Ishikawa (cell line): ENCODE results near the gene FGF8.

Experiments
- CEBPB ChIP-seq: IDR thresholded peaks from 2 replicates; pipeline ENCODE4 v1.6.1; 2012
- CREB1 ChIP-seq: IDR thresholded peaks from 2 replicates; pipeline ENCODE4 v1.6.1; 2012; ENCODE audit warnings: low read depth
- EGR1 ChIP-seq: IDR thresholded peaks from 2 replicates; pipeline ENCODE4 v1.6.1; 2012
- EP300 ChIP-seq: IDR thresholded peaks from 2 replicates; pipeline ENCODE4 v1.6.1; 2012; ENCODE audit warnings: borderline replicate concordance
- FOXM1 ChIP-seq: IDR thresholded peaks from 2 replicates; pipeline ENCODE4 v1.6.1; 2012; ENCODE audit warnings: low read depth, borderline replicate concordance
- NFIC ChIP-seq: IDR thresholded peaks from 2 replicates; pipeline ENCODE4 v1.6.1; 2012
- RAD21 ChIP-seq: IDR thresholded peaks from 2 replicates; pipeline ENCODE4 v1.6.1; 2012; ENCODE audit warnings: low read depth
- REST ChIP-seq: IDR thresholded peaks from 2 replicates; pipeline ENCODE4 v1.6.1; 2012; ENCODE audit warnings: low read depth, mild to moderate bottlenecking
- TAF1 ChIP-seq: IDR thresholded peaks from 2 replicates; pipeline ENCODE4 v1.6.1; 2012; ENCODE audit warnings: low read depth, mild to moderate bottlenecking
- TCF12 ChIP-seq: IDR thresholded peaks from 2 replicates; pipeline ENCODE4 v1.6.1; 2012; ENCODE audit warnings: low read depth
- TEAD4 ChIP-seq: IDR thresholded peaks from 2 replicates; pipeline ENCODE4 v1.6.1; 2012
- USF1 ChIP-seq: IDR thresholded peaks from 2 replicates; pipeline ENCODE4 v1.6.1; 2012
- YY1 ChIP-seq: IDR thresholded peaks from 2 replicates; pipeline ENCODE4 v1.6.1; 2012; ENCODE audit warnings: low read depth
- ZBTB7A ChIP-seq: IDR thresholded peaks from 2 replicates; pipeline ENCODE4 v1.6.1; 2012; ENCODE audit warnings: low read depth
- TF ChIP-seq, protein P1 (sequence below): IDR thresholded peaks from 2 replicates; pipeline ENCODE4 v1.6.1; 2012

FGF8 gene

DNA sequence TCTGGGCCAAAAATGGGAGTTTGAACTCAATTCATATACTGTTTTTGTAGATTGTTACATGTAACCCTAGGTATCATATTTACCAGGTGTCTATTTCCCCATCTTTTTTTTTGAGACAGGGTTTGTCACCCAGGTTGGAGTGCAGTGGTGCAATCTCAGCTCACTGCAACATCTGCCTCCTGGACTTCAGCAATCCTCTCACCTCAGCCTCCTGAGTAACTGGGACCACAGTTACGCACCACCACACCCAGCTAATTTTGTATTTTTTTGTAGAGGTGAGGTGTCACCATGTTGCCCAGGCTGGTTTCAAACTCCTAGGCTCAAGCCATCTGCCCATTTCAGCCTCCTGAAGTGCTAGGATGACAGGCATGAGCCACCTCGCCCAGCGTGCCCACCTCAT lies 52.7 kb downstream of the FGF8 start:
- TF ChIP-seq CEBPB, result no peak
- TF ChIP-seq TCF12, result no peak
- TF ChIP-seq YY1, result no peak
- no peak for TF ChIP-seq EP300
- no peak for TF ChIP-seq ZBTB7A
- no peak for TF ChIP-seq REST
- TF ChIP-seq EGR1, result no peak

DNA sequence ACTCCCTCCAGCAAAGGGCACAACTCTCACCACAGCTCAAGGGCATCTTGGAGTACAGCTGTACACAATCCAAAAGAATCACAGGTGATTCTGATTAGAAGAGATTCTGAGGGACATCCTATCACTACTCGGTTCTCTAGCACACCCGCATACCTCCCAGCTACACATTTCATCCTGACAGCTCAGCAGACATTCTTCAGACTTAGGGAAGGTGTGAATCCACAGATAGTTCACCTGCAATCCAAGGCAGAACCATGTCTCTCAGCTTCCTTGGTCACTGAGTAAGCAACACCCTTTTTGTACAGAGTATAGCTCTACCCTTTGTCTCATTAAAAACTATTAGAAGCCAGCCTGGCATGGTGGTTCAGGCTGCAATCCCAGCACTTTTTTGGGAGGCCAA lies 54.1 kb downstream of the FGF8 start:
- TF ChIP-seq, protein P1, sequence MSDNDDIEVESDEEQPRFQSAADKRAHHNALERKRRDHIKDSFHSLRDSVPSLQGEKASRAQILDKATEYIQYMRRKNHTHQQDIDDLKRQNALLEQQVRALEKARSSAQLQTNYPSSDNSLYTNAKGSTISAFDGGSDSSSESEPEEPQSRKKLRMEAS, result no peak
- TF ChIP-seq YY1 (no peak), NFIC (no peak), EP300 (no peak), EGR1 (no peak), TAF1 (no peak), RAD21 (no peak), USF1 (no peak), FOXM1 (no peak), CEBPB (no peak), TCF12 (no peak), CREB1 (no peak), ZBTB7A (no peak), REST (no peak)

- no peak for TF ChIP-seq TAF1
- TF ChIP-seq EP300, result no peak
- TF ChIP-seq NFIC, result no peak
- no peak for TF ChIP-seq ZBTB7A
- TF ChIP-seq REST, result no peak
- TF ChIP-seq TCF12, result no peak
- TF ChIP-seq CREB1, result no peak
- TF ChIP-seq, protein P1, result no peak
- TF ChIP-seq USF1, result no peak
- no peak for TF ChIP-seq TEAD4
- no peak for TF ChIP-seq EGR1
- no peak for TF ChIP-seq FOXM1
- no peak for TF ChIP-seq CEBPB
These were observed 55.2 kb downstream of the FGF8 start for GRCh38 chr10:101720606-101721230.
